DND-41 (cell line): ENCODE results near the gene TTR.

Source experiments
- CTCF ChIP-seq: IDR thresholded peaks from 2 replicates; pipeline ENCODE4 v1.5.1; 2012; ENCODE audit warnings: borderline replicate concordance, low read length, moderate library complexity, mild to moderate bottlenecking; ENCODE audit not compliant: poor library complexity, severe bottlenecking; ENCODE audit errors: extremely low read depth
- EZH2 ChIP-seq: IDR thresholded peaks from 3 replicates; pipeline ENCODE4 v1.6.1; 2012; ENCODE audit warnings: borderline replicate concordance, low read depth, mild to moderate bottlenecking, moderate library complexity, low read length, inconsistent platforms; ENCODE audit not compliant: severe bottlenecking

GRCh38 chr18:31553800-31554199, 37.9 kb upstream of the TTR start:
- TF ChIP-seq CTCF (no peak), EZH2 (no peak)
